ENCODE data around the gene NCAM1. TPM values are rescaled to one million over a fixed set of nuclear protein-coding genes. Genes with fewer than 3 reads are reported as not detected.
A peak's percentile ranks its signal among the peaks of the same experiment; 100 is the strongest.
"Not testable (repeated sequence)": the region's sequence is repeated elsewhere in the genome, so short reads cannot be mapped to it uniquely, and the experiment has no call there.

NCAM1 gene
- 472 TPM for total RNA-seq
- long read RNA-seq, transcript NCAM1-211 (2 exons, 565 nt) = major isoform, 7 of 216 reads
- long read RNA-seq, partial matches to known transcripts = 130 of 216 reads
- long read RNA-seq, other reads (novel, unspliced or antisense) = 78 of 216 reads

DNA sequence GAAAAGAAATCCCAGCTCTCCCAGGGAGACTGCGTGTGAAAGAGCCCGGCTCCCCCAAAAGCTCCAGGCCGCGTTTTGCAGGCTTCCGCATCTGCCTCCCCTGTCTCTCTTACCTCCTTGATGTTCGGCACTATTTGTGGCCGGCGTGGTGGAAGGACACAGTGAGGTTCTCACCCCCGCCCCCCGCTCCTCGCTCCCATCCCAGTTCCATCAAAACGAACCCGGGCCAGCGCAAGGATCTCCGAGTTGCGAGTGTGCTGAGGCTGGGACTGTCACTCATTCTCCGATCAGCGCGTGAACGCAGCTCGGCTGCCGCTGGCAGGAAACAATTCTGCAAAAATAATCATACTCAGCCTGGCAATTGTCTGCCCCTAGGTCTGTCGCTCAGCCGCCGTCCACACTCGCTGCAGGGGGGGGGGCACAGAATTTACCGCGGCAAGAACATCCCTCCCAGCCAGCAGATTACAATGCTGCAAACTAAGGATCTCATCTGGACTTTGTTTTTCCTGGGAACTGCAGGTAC lies at the start of gene NCAM1:
Gene NCAM1 (plus strand): TSS at position 275 of the 523 bp plus-strand sequence.
- peak; percentile 90 for DNase-seq (ENCODE audit: low spot score)
- intact Hi-C loops (cut with DNase I) = loop anchor here (2.0 to 10.0 kb wide), 6 partner anchors 124 to 666 kb away; no protein-coding TSS in a partner anchor

DNA sequence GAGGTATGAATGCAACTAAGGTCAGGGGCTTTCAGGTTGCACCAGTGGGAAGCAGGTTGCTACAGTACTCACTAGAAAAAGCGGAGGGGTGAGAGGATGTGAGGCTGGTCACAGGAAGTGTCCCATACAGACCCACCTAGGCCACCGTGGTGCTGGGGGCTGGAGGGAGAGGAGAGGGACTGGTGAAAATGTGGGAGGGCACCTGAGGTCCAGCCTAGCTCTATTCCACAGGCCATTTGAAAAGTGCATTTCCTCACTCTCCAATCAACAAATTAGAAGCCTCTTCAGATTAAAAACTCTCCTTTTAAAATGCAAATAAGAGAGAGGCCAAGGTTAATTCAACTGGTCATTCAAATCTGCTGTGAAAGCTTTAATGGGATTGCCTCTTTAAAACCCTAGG lies 38.6 kb upstream of the NCAM1 start:
- DNase-seq (ENCODE audit: low spot score) = no peak
- intact Hi-C loops (cut with DNase I) = no loop called here

DNA sequence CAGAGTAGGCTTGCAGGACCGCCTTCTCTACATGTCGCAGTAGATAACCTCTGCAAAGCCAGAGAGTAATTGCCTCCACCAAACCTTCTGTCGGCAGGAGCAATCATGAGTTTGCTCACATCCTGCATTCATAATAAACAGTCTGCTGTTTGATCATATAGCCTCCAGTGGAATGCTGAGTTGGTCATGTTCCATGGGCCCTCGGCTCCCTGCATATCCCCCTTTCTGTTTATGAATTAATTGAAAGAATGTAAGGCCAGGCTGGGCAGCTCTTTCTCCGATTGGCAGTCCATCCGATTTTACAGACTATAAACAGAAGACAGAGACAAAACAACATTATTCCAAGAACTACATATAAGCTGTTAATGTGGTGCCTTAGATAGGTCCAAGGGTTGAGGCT lies 36.4 kb upstream of the NCAM1 start:
- DNase-seq (ENCODE audit: low spot score); intact Hi-C loops (cut with DNase I): not testable (repeated sequence)

DNA sequence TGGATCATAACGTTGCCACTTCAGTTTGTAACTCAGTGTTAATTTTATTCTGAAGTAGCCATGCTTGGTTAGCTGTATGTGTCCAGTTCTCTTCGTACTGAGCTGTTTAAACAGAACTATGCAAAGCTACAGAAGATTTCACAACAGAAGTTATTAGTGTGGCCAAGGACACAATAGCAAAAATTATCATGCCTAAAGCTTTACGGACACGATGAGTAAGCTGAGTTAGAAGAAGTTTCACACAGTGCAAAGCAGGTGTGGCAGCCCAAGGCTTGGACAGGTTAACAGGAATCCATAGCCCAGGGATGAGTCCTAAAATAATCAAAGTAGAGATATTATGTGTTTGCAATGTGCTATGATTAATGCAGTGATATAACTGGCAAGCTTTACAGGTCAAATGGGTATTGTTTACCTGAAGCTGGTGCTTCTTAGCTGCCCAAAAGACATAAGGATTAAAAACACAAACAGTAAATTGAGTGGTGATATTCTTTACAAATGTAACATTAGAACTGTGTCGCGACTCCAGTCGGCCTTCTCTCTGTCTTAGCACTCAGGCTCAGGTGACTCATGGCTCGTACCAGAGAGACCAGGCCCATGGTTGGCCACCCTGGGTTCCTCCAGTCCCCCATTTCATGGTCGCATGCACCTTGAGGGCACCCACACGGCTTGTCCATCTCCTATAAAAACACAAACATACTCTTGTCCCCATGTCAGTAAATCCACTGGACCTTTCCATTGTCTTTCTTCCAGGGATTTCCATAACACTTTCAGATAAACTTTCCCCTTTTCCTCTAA lies 35.5 kb upstream of the NCAM1 start:
- intact Hi-C loops (cut with DNase I) = no loop called here
- no peak for DNase-seq (ENCODE audit: low spot score)

DNA sequence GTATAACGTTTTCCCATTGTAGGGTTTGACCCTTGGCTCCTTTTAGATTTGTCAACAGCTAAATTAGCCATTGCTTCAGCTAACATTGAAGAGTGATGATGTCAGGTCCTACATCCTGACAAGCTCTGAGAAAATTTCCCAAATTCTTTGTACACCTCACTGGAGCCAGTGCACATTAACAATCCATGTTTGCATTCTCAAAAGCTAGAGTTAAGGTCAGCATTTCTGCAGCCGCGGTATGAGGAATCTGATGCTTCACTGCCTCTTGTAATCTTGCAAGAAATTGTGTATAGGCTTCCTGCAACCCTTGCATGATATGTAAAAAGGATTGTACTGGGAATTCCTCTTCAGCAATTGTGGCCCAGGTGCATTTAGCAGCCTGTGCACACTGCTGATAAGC lies 33.1 kb upstream of the NCAM1 start:
- intact Hi-C loops (cut with DNase I) = no loop called here
- DNase-seq (ENCODE audit: low spot score) = no peak

DNA sequence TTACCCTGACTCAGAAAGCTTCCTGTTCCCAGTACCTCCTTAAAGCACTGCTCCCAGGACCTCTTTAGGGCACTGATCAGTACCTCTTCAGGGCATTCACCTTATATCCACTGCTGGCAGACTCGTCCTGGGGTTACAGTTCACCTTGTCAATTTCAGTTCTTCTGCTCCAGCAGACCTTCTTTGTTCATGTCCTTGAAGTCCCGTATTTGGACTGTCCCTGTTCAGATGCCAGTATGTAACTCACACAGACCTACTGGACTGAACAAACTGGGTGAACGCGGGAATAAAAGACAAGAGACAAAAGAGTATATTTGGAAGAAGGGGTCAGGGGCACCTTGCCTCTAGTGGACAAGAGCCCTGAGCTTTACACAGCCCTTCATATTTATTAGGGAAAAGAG lies 31.8 kb upstream of the NCAM1 start:
- intact Hi-C loops (cut with DNase I) = no loop called here
- no peak for DNase-seq (ENCODE audit: low spot score)

DNA sequence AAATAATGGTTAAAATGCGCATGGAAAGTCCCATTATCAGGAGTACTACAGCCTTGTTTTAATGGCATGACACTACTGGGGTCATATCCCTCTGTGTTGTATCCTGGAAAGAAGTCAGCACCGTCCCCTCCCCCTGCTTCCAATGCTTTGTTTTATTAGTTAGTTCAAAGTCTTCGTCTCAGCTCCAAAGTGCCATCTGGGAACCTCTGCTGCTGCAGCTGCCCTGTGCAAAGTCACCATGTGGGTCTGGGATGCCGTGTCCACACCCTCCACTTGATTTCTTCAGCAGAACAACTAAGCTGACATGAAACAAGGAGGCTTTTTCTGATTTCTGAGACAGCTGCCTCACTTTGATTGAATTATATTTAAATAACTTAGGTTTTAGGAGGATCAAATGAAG lies 29.5 kb upstream of the NCAM1 start:
- DNase-seq (ENCODE audit: low spot score) = no peak
- intact Hi-C loops (cut with DNase I) = no loop called here

DNA sequence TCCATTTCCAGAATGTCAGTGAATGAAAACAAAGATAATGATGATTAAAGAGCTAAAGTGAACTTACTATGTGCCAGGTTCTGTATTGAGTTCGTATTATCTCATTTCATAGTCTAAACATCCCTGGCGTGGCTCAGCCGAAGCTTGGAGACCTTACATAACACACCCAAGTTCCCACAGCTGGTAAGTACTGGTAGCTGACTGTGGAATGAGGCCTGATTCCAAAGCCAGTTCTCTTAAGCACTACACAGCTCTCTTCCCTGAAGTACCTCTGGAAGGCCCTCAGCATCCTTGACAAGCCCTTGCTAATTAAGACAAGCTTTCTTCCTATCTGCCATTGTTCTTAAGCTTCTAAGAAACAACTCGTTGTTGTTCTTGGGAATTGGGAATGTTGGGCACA lies 28.6 kb upstream of the NCAM1 start:
- no peak for DNase-seq (ENCODE audit: low spot score)
- intact Hi-C loops (cut with DNase I) = no loop called here

DNA sequence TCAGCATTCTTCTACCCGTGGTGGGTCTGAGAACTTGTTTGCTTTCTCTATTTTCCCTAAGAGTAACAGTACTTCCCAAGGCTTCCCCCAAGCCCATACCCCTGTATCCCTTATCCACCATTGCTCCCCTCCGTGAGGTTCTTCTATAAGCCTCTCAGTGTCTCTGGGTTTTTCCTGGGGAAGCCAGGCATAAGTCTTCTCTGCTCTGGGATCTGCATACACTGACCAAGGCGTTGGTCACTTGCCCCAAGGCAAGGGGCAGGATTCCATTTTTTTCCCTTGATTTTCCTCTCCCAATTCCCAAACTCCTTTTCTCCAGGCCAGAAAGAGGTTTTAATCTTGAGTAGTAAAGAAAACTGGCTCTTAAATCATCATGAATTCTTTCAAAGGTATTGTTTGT lies 27.2 kb upstream of the NCAM1 start:
- intact Hi-C loops (cut with DNase I) = no loop called here
- DNase-seq (ENCODE audit: low spot score) = no peak

DNA sequence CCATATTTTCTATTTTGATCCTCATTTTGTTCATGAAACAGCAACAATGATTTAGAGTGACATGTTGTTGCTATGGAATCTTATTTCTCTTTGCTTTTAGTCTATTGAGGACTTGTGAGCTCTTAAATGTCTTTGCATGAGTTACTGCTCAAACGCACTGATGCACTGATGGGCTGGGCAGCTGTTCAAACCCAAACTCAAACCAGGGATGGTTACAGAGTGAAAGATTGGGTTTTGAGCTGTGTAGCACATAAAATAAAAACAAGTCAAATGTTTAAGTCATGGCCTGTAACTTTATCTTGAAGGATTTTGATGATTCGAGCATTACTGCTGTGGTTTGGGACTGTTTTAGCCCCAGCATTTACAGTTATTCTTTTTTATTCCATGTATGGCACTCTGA lies 20.1 kb upstream of the NCAM1 start:
- DNase-seq (ENCODE audit: low spot score) = no peak
- intact Hi-C loops (cut with DNase I) = loop anchor here (5.0 kb wide), 1 partner anchor 89 kb away; no protein-coding TSS in a partner anchor

DNA sequence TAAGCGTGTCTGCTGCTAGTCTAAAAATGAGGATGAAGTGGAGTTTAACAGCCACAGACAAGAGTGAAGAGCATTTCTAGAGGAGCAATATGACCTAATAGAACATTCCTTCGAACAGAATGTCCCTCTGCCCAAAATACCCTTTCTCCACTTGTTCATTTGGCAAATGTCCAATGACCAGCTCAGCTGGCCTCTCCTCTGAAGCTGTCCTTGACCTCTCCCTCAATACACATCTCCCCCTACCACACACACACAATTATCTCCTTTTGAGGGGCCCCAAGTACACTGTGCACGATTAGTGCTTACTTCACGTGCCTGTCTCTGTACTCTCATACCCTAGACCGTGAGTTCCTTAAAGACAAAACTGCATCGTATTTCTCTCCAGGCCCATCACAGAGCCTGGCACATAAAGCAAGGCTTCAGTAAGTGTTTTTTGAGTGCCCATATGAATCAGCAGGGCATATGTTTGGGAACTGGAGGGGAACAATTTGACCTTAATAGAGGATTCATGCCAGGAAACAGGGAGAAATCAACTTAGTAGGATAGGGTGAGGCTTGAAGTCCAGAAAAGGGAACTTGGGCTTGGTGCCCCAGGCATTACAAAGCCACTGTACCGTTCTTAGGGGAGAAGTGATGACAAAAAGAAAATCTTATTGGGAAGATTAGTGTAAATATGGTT lies 18.1 kb upstream of the NCAM1 start:
- intact Hi-C loops (cut with DNase I) = loop anchor here (5.0 kb wide), 1 partner anchor 91 kb away; no protein-coding TSS in a partner anchor
- DNase-seq (ENCODE audit: low spot score) = no peak

DNA sequence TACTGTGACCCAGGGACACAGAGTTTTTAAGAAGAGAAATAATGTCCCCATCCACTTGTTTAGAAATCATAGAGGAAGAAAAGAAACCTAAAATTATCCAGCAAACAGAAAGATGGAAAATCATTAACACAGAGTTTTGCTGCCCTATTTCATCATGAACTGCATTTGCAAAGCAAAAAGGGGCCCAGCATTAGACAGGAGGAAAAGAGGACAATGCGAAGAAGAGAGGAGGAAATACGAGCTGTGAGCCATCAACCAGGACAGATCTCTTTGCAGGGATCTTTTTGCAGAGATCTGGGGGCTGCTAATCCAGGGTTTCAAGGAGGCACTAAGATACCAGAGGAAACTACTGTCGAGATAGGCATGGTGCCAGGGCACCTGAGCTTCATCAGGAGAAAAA lies 14.4 kb upstream of the NCAM1 start:
- intact Hi-C loops (cut with DNase I) = no loop called here
- no peak for DNase-seq (ENCODE audit: low spot score)

DNA sequence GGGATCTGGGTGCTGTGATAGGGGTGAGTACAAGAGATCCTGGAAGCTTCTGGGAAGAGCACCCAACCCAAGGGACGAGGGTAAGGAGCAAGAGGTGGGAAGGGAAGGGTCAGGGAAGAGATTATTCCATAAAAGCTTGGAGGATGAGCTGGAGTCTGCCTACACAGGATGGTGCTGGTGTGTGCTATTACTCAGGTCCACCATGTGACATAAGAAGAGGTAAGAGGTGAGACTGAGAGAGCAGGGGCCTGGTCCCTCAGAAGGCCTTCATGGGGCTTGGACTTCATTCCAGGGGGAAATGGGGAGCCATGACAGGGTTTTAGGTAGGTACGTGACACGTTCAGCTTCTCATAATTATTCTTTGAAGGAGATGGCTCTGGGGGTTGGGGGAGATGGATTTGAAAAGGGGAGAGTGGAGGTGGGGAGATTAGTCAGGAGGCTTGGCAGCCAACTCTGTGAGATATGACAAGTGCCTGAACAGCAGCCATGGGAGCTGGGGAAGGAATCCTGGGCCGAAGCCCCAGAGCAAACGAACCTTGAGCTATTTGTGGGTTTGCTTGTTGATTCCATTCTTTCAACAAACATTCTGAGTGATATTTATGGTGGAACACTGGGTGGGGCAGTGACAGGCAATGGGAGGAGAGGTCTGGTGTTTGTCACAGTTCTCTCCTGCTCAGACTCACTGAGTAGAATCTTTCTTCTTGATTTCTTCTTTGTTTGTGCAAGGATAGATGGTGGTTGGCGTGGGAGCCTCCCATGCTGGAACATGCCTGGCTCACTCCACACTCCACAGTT lies 11.2 kb upstream of the NCAM1 start:
- peak; percentile 87 for DNase-seq (ENCODE audit: low spot score)
- intact Hi-C loops (cut with DNase I) = loop anchor here (5.0 kb wide), 1 partner anchor 68 kb away; no protein-coding TSS in a partner anchor

DNA sequence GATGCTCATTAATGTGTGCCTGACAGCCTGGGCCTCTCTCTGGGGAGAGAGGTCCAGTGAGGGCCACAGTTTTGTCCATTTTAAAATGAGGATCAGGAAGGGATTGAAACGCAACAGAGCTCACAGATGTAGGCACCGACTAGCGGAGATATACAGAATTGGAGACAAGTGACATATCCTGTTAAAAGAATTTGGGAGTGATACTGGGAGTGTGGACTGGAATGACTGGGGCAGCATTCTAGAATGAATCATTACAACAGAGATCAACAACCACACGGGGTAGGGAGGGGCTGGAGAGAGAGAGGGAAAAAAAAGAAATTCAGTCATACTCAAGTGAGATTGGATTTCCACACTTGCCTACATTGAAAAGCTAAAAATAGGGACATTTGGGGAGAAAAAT lies 2.5 kb upstream of the NCAM1 start:
- intact Hi-C loops (cut with DNase I) = loop anchor here (2.0 kb wide), 1 partner anchor 304 kb away; no protein-coding TSS in a partner anchor

DNA sequence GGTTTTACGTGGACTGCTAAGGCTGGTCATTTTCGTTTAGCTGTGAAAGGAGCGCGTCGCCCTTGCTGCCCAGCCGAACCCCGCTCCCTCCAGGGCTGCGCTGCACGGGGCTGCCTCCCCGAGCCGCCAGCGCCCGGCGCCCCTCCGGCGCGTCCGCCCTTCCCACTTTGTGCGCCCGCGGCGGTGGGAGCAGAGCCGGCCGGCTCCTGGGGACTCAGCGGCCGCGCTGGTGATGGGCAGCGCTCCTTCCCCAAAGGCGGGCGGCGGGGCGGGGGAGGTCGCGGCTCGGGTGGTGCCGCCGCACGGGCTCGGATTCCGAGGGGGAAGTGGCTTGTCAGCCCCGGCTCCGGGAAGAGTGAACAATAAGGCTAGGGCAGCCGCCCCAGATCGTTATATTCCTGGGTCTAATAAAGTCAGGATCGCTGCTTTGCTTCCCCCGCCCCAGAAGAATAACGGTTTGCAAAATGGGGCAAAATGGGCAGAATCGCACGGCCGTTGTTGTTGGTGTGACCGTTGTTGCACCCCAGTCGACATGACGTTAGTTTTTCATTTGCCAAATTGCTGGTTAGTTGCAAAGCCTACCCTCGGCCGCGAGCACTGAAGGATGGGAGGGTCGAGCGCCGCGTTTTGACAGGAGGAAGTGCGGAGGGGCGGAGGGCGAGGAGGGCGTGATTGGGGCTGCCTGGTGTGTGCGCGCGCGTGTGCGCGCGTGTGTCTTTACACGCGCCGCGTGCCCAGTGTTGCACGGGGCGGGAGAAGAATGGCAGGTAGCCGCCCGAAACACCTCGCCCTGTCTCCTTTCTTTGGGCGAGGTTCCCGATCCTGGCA lies 745 bp downstream of the NCAM1 start:
- intact Hi-C loops (cut with DNase I) = loop anchor here (2.0 to 10.0 kb wide), 6 partner anchors 125 to 667 kb away; no protein-coding TSS in a partner anchor
- DNase-seq (ENCODE audit: low spot score) = no peak

More for the DNA sequence above, 2.5 kb upstream of the NCAM1 start:
- DNase-seq (ENCODE audit: low spot score) = no peak

DNA sequence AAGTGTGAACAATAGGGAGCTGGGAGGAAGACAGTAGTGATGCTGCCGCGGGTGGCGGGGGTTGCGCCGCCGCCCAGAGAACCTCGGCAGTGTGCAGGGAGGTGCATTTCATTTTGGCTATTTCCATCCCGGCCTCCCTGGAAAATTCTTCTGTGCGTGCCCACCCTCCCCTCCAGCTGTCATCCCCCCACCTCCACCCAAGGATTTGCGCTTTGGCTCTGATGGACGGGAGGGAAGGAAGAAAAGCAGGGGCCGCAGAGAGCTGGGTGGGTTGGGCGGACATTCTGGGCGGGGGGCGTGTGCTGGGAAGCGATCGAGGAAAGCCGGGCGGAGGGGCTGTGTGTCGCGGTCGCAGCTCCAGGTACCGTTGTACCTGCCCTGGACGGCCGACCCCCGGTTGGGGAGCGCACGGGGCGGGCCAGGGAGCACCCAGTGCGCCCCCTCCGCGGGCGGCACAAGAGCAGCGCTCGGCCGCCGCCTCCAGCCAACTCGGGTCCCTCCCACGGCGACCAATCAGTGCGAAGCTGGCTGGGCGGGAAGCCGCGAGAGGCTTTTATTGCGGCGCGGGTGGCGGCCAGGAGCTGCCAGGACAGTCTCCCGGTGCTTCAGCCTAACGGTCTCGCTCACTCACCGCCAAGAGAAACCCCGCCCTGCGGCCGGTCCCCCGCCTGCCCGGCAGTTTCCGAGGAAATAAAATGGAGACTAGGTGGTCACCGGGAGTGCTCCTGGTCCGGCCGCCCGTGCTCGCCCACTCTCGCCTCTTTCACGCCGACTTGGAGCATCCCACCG lies 1.6 kb downstream of the NCAM1 start:
- DNase-seq (ENCODE audit: low spot score) = peak; percentile 88
- intact Hi-C loops (cut with DNase I) = loop anchor here (5.0 to 10.0 kb wide), 5 partner anchors 155 to 668 kb away; no protein-coding TSS in a partner anchor

DNA sequence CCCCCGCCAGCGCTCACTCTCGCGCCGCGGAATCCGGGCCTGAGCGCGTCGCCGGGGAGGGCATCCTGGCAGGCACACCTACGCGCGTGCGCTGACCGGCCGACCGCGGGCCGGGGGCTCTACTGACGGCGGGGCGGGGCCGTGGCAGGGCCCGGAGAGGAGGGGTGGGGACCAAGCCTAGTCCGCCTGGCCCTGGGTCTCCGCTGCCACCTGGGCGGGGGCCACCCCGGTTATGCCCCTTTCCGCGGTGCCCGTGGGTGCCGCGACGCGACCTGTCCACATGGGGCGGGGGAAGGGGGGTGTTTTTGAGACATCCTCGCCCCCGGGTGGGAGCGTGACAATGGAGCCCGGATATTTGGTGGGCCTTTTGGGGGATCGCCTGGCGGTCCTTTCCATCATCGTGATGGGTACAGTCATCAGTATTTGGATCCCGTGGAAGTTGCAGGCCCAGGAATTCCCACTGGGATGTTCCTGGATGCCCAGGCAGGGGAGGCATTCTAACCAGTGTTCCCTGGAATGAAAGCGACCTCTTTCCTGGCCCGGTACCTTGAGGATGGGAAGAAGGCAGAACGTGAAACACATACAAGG lies 2.2 kb downstream of the NCAM1 start:
- DNase-seq (ENCODE audit: low spot score) = no peak

More for the DNA sequence above, 2.2 kb downstream of the NCAM1 start:
- intact Hi-C loops (cut with DNase I) = loop anchor here (5.0 to 10.0 kb wide), 5 partner anchors 154 to 669 kb away; no protein-coding TSS in a partner anchor
